ENCODE results near the gene NDUFB7.
A peak's percentile ranks its signal among the peaks of the same experiment; 100 is the strongest.
"Not testable (repeated sequence)": the region's sequence is repeated elsewhere in the genome, so short reads cannot be mapped to it uniquely, and the experiment has no call there.

NDUFB7 gene

GRCh38 chr19:14553042-14553938, 18.6 kb downstream of the NDUFB7 start:
- DNase-seq = no peak

- DNase-seq = not testable (repeated sequence)
Observed at GRCh38 chr19:14552006-14552360, 19.9 kb downstream of the NDUFB7 start.

- peak; percentile 96 for DNase-seq
Observed at GRCh38 chr19:14551134-14552005, 20.5 kb downstream of the NDUFB7 start.

- DNase-seq = no peak
Observed at GRCh38 chr19:14550201-14550754, 21.6 kb downstream of the NDUFB7 start.

GRCh38 chr19:14545716-14546082, 26.2 kb downstream of the NDUFB7 start:
- DNase-seq = no peak

- DNase-seq = no peak
Observed at GRCh38 chr19:14544977-14545715, 26.7 kb downstream of the NDUFB7 start.

GRCh38 chr19:14544047-14544446, 27.8 kb downstream of the NDUFB7 start:
- no peak for DNase-seq

GRCh38 chr19:14542711-14543328, 29.0 kb downstream of the NDUFB7 start:
- DNase-seq = no peak

- DNase-seq = not testable (repeated sequence)
Observed at GRCh38 chr19:14541979-14542378, 29.9 kb downstream of the NDUFB7 start.

GRCh38 chr19:14540741-14541525, 30.9 kb downstream of the NDUFB7 start:
- DNase-seq = no peak

GRCh38 chr19:14536926-14537692, 34.8 kb downstream of the NDUFB7 start:
- DNase-seq = peak; percentile 99

GRCh38 chr19:14533450-14533849, 38.4 kb downstream of the NDUFB7 start:
- no peak for DNase-seq

- no peak for DNase-seq
Observed at GRCh38 chr19:14530506-14530905, 41.4 kb downstream of the NDUFB7 start.

- no peak for DNase-seq
Observed at GRCh38 chr19:14530005-14530348, 41.9 kb downstream of the NDUFB7 start.

GRCh38 chr19:14529254-14530004, 42.4 kb downstream of the NDUFB7 start, which contains the start of gene TECR:
TECR (plus strand) TSS chr19:14529594; CDS start chr19:14529697, 103 bp downstream.
- peak; percentile 100 for DNase-seq

- DNase-seq = no peak
Observed at GRCh38 chr19:14528419-14529253, 43.2 kb downstream of the NDUFB7 start.

GRCh38 chr19:14526423-14526822, 45.4 kb downstream of the NDUFB7 start:
- no peak for DNase-seq

- DNase-seq = no peak
Observed at GRCh38 chr19:14525729-14526128, 46.1 kb downstream of the NDUFB7 start.

GRCh38 chr19:14520543-14520942, 51.3 kb downstream of the NDUFB7 start:
- DNase-seq = no peak

Data from OCI-M1 (cell line).